Activated naive CD8-positive, alpha-beta T cell treated with anti-CD3 and anti-CD28 coated beads for 36 hours (primary cell): ENCODE results near the gene ANKH. TPM values are rescaled to one million over a fixed set of nuclear protein-coding genes. Genes with fewer than 3 reads are reported as not detected.

Experiments
- DNase-seq: peaks from one replicate; pipeline ENCODE4 v3.0.0; 2021
- H3K27ac Mint-ChIP-seq: one replicate; pipeline ENCODE4 v1.8.0; 2022; ENCODE audit warnings: mild to moderate bottlenecking, moderate library complexity, mixed read lengths
- H3K27me3 Mint-ChIP-seq: one replicate; pipeline ENCODE4 v1.8.0; 2022; ENCODE audit warnings: mild to moderate bottlenecking, mixed read lengths
- H3K36me3 Mint-ChIP-seq: one replicate; pipeline ENCODE4 v1.8.0; 2021; ENCODE audit warnings: mild to moderate bottlenecking, mixed read lengths
- H3K4me1 Mint-ChIP-seq: one replicate; pipeline ENCODE4 v1.8.0; 2021; ENCODE audit warnings: mixed read lengths
- H3K4me3 Mint-ChIP-seq: one replicate; pipeline ENCODE4 v1.8.0; 2022; ENCODE audit warnings: mild to moderate bottlenecking, moderate library complexity, mixed read lengths
- H3K9me3 Mint-ChIP-seq: one replicate; pipeline ENCODE4 v1.8.0; 2022; ENCODE audit warnings: mixed read lengths
- total RNA-seq, 2 experiments: library from RNA; stranded (reverse); gene quantifications; one replicate each; pipeline ENCODE4 v1.2.3, GENCODE V29; 2021

Gene ANKH
- total RNA-seq, 2 experiments from 2014 or later: 82.5 to 84.6 TPM

DNA sequence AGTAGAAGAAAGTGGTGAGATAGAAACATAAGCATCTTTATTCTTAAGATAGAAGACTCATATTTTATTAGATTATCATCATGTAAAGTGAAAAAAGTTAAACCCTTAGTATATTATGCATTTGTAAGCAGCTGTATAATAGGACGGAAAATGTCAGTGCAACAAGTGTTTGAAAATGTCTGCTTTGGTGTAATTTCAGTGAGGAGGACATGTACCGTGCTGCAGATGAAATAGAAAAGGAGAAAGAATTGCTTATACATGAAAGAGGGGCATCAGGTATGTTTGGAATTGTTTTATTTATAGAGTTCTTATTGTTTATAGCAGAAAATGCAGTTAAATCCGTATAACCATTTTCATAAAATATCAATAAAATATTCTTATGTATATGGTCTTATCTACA is 198.1 kb downstream of the ANKH start:
- Mint-ChIP-seq H3K27me3 (no peaks in the 10 kb centered on the region), H3K4me1 (peaks cover 86% of the 10 kb centered on the region), H3K4me3 (no peak overlapping the region), H3K36me3 (peaks cover 62% of the 10 kb centered on the region), H3K27ac (no peak overlapping the region), H3K9me3 (no peaks in the 10 kb centered on the region)
- DNase-seq: no peak

DNA sequence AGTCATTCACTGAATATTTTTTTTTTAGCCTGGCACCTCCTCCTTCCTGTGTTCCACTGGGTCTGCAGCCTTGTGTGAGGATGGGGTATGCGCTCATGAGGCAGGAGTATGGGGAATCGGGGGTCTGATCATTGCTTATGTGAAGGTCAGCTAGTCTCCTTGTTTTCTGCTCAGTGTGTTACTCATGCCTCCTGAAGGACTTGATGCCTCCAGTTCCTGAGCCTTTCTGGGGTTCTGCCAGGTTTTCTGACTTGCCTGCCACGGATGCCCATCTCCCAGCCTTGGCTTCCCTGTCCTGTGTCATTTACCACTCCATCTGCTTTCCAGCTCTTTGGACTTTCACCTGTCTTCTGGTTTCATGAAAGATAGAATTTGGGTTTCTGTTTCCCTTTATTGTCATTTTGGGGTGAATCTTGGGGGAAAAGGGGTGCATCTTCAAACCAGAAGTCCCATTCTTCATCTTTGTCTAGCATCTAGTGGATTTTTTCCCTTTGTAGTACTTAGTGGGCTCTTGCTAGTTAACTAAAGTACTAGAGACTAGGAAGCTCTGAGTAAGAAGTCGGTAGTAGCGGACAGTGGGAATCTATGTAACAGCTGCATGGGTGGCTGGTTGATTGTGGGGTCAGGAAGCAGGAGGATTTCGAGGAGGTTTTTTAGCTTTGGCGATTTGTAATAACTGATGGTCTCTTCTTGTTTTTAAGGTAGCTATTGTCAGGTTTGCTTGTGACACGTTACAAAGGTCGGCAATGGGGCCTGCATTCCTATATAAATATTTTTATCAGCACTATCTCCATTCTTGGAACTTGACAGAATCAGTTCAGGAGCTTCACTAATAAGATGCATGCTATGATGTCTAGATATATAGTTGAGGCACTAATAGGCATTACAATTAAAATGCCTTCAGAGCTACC is 198.8 kb downstream of the ANKH start:
- no peaks in the 10 kb centered on the region for H3K27me3 Mint-ChIP-seq
- no peaks in the 10 kb centered on the region for H3K9me3 Mint-ChIP-seq
- peaks cover 86% of the 10 kb centered on the region for H3K4me1 Mint-ChIP-seq
- no peak for DNase-seq
- peak overlapping the region; percentile 67 for H3K4me3 Mint-ChIP-seq
- peaks cover 63% of the 10 kb centered on the region for H3K36me3 Mint-ChIP-seq
- H3K27ac Mint-ChIP-seq: peak overlapping the region; percentile 93

DNA sequence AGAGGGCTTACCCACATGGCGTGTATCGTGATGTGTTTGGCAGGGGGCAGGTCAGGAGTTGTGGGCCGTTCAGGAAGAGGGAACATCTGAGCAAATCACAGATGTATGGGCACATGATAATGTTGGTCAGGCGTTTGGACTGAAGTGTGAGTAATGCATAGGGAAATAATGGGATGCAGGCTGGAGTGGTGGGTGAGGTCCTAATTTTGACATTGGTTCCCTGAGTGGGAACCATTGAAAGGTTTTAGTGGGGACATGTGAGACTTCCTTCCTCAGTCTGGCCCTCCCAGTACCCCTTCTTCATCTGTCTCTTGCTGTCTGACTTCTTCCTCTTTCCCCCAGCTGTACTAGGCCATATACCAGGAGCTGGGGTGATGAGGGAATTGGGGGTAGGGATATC is 199.5 kb downstream of the ANKH start:
- Mint-ChIP-seq H3K4me3 (peak overlapping the region; percentile 67), H3K27me3 (no peaks in the 10 kb centered on the region), H3K36me3 (peaks cover 68% of the 10 kb centered on the region), H3K27ac (peak overlapping the region; percentile 93), H3K4me1 (peaks cover 89% of the 10 kb centered on the region), H3K9me3 (no peaks in the 10 kb centered on the region)
- DNase-seq: no peak

DNA sequence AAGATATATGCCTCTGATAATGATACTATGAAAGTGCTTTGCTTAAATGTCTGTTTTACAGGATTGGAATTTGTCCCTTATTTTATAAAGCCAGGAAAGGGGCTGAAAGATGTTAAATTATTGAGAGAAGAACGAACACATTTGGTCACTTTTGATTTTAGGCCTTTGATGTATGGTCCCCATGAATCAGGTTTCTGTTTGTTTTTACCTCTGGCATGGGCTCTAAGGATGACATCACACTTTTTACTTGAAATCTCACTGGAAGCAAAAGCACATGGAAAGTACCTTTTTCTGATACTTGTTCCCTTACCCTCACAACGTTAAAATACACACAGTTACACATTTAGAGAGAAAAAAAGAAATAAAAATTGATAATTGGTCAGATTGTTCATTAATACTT is 200.2 kb downstream of the ANKH start:
- H3K9me3 Mint-ChIP-seq: no peaks in the 10 kb centered on the region
- H3K36me3 Mint-ChIP-seq: peaks cover 72% of the 10 kb centered on the region
- peak overlapping the region; percentile 67 for H3K4me3 Mint-ChIP-seq
- peaks cover 90% of the 10 kb centered on the region for H3K4me1 Mint-ChIP-seq
- no peaks in the 10 kb centered on the region for H3K27me3 Mint-ChIP-seq
- peak overlapping the region; percentile 93 for H3K27ac Mint-ChIP-seq
- DNase-seq: no peak

DNA sequence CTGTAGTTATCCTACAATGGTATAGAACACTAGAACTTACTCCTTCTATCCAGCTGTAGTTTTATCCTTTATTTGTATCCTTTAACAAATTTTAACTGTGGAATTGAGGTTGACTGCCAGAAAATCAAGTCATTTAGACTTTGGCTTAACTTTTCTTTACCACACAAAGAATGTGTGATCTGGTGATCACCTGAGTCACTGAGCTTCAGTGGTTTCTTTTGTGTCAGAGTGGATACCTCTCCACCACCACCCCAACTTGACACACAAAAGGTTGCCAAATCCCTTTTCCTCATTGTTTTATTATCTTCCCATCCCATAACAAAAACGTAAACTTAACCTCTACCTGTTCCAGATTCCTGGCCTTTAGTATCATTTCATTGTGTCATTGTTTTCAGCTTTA is 201.6 kb downstream of the ANKH start:
- H3K4me3 Mint-ChIP-seq: peak overlapping the region; percentile 30
- H3K36me3 Mint-ChIP-seq: peaks cover 70% of the 10 kb centered on the region

DNA sequence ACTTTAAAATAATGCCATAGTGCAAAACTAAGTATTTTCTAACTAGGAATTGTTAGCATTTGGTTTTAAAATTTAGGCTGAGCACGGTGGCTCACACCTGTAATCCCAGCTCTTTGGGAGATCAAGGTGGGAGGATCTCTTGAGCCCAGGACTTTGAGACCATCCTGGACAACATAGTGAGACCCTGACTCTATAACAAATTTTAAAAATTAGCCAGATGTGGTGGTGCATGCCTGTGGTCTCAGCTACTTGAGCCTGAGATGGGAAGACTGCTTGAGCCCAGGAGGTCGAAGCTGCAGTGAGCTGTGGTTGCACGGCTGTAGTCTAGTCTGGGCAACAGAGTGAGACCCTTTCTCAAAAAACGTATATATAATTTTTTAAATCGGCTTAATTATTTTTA is 202.2 kb downstream of the ANKH start:
- Mint-ChIP-seq H3K9me3 (no peaks in the 10 kb centered on the region), H3K4me1 (peaks cover 77% of the 10 kb centered on the region), H3K36me3 (peaks cover 66% of the 10 kb centered on the region), H3K27me3 (no peaks in the 10 kb centered on the region), H3K4me3 (no peak overlapping the region), H3K27ac (no peak overlapping the region)
- DNase-seq: no peak

More for the DNA sequence above, 201.6 kb downstream of the ANKH start:
- H3K4me1 Mint-ChIP-seq: peaks cover 81% of the 10 kb centered on the region
- no peaks in the 10 kb centered on the region for H3K9me3 Mint-ChIP-seq
- peak overlapping the region; percentile 63 for H3K27ac Mint-ChIP-seq
- DNase-seq: no peak
- no peaks in the 10 kb centered on the region for H3K27me3 Mint-ChIP-seq

DNA sequence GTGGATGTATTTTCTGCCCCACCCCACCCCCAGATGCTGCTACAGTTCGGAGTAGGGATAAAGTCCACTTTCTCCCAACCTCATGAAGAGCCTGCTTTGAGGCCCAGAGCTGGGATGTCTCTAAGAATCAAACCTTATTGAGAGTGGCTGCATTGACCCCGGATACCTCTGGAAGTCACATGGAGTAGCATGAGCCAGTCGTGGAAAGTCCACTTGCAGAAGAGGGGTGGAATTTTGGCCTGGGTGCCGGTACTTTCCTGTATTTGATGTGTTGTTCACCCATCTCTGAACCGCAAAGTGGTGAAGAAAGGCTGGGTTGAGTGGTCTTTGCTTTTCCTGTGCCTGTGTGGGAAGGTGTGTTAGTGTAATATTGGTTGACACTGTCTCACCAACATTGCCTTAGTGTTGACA is 203.4 kb downstream of the ANKH start:
- H3K27ac Mint-ChIP-seq: peak overlapping the region; percentile 94
- DNase-seq: peak; percentile 59
- no peaks in the 10 kb centered on the region for H3K27me3 Mint-ChIP-seq
- H3K4me1 Mint-ChIP-seq: peaks cover 71% of the 10 kb centered on the region
- H3K4me3 Mint-ChIP-seq: peak overlapping the region; percentile 96
- H3K36me3 Mint-ChIP-seq: peaks cover 62% of the 10 kb centered on the region
- no peaks in the 10 kb centered on the region for H3K9me3 Mint-ChIP-seq

DNA sequence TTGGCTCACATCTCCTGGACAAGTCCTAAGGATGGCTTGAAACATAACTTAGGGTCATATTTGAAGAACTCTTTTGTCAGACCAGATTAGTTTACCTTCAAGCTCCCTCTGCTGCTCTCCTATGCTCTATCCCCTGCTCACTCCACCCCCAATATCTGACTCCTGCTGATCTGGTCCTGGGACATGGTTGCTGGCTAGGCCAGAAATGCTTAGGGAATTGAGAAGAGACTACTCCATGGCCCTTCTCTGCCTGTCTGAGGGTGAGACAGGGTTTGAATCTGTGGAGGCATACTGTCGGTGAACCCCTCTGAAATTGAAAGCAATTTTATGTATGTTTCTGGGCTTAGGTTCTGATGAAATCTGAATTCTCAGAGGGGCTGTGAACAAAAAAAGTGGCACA is 203.8 kb downstream of the ANKH start:
- DNase-seq: no peak
- Mint-ChIP-seq H3K27ac (peak overlapping the region; percentile 94), H3K27me3 (no peaks in the 10 kb centered on the region), H3K4me1 (peaks cover 71% of the 10 kb centered on the region), H3K9me3 (no peaks in the 10 kb centered on the region), H3K4me3 (peak overlapping the region; percentile 96), H3K36me3 (peaks cover 65% of the 10 kb centered on the region)

DNA sequence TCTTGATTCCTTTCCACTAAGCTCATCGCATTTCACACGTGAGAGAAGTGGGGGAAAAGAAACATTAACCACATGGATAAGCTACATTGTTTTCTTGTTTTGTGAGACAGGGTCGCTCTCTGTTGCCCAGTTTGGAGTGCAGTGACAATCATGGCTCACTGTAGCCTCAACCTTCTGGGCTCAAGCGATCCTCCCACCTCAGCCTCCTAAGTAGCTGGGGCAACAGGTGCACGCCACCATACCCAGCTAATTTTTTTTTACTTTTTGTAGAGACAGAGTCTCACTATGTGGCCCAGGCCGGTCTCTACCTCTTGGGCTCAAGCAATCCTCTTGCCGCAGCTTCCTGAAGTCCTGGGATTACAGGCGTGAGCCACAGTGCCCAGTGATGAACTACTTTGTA is 204.3 kb downstream of the ANKH start:
- no peaks in the 10 kb centered on the region for H3K27me3 Mint-ChIP-seq
- H3K36me3 Mint-ChIP-seq: peaks cover 64% of the 10 kb centered on the region
- no peak for DNase-seq
- H3K4me3 Mint-ChIP-seq: peak overlapping the region; percentile 96
- peak overlapping the region; percentile 94 for H3K27ac Mint-ChIP-seq
- peaks cover 68% of the 10 kb centered on the region for H3K4me1 Mint-ChIP-seq
- no peaks in the 10 kb centered on the region for H3K9me3 Mint-ChIP-seq

DNA sequence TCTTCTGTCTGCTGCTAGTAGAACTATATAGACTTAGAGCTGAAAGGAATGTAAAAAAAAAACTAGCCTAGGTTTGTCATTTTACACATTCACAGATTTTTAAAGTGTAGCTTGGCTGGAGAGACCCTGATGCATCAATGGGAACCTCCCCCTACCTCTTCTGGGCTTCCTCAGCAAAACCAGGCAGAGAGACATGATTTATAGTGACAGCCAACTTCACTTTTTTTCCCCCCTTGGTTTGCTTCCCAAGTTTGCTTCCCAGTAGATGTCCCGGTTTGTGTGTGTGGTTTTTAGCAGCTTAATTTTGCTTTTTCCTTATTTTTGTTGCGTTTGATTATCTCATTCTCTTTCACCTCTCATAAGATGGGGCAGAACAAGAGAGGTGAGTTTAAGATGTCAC is 205.2 kb downstream of the ANKH start:
- no peaks in the 10 kb centered on the region for H3K27me3 Mint-ChIP-seq
- peak overlapping the region; percentile 96 for H3K4me3 Mint-ChIP-seq
- H3K4me1 Mint-ChIP-seq: peaks cover 65% of the 10 kb centered on the region
- peak overlapping the region; percentile 94 for H3K27ac Mint-ChIP-seq
- no peak for DNase-seq
- H3K36me3 Mint-ChIP-seq: peaks cover 63% of the 10 kb centered on the region
- H3K9me3 Mint-ChIP-seq: no peaks in the 10 kb centered on the region

DNA sequence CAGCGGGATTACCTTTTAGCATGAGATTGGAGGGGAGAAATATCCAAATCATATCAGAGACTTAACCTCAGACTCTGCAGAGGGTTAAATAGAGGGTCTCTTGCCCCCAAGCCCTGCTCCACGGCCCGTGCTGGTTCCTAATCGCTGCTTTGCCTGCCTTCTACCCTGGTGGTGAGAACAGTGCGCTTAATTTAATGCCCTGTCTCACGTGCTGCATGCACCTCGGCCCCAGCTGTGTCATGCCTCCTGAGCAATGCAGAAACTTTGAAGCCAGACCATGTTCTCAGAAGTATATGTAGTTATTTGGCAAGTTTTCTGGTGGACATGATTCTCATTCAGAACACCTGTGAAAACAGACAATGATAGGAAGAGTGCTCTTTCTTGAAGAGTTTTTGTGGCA is 205.6 kb downstream of the ANKH start:
- H3K9me3 Mint-ChIP-seq: peaks cover under 1% of the 10 kb centered on the region
- H3K27me3 Mint-ChIP-seq: no peaks in the 10 kb centered on the region
- peak overlapping the region; percentile 94 for H3K27ac Mint-ChIP-seq
- H3K4me3 Mint-ChIP-seq: peak overlapping the region; percentile 96
- H3K36me3 Mint-ChIP-seq: peaks cover 61% of the 10 kb centered on the region
- DNase-seq: peak; percentile 59
- H3K4me1 Mint-ChIP-seq: peaks cover 65% of the 10 kb centered on the region

DNA sequence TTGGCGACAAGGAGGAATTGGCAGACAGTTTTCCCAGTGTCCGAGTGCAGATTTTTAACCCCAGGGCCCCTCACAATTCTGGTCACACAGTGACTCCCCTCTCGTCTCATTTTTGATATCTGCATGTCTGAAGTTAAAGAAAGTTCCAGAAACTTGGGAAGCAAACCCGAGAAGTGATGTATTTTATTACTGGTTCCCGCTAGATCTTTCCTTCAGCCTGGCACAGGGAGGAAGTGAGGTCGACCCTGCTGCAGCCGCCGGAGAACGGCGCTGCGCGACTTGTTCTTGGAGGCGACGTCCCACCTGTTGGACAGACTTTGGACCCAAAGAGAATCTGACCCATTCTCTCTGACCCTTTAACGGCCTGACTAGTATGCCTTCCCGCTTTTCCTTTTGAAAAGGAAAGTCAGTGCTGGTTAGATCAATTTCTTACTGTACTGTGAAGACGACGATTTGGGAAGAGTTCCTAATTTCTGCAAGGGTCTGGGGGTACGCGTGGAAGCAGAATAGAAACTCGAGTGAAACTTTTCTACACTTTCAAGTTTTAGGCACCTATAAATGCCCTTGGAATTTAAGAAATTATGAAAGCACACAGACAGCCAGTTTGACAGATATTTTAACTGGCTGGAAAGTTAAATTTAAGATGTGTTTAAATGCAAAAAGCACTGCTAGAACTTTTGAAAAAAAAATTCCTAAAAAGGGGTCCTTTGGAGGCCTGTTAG is 206.3 kb downstream of the ANKH start:
- H3K27me3 Mint-ChIP-seq: no peaks in the 10 kb centered on the region
- H3K27ac Mint-ChIP-seq: peak overlapping the region; percentile 94
- peaks cover 65% of the 10 kb centered on the region for H3K36me3 Mint-ChIP-seq
- peaks cover 65% of the 10 kb centered on the region for H3K4me1 Mint-ChIP-seq
- DNase-seq: peak; percentile 33
- peak overlapping the region; percentile 96 for H3K4me3 Mint-ChIP-seq
- H3K9me3 Mint-ChIP-seq: peaks cover 4% of the 10 kb centered on the region

DNA sequence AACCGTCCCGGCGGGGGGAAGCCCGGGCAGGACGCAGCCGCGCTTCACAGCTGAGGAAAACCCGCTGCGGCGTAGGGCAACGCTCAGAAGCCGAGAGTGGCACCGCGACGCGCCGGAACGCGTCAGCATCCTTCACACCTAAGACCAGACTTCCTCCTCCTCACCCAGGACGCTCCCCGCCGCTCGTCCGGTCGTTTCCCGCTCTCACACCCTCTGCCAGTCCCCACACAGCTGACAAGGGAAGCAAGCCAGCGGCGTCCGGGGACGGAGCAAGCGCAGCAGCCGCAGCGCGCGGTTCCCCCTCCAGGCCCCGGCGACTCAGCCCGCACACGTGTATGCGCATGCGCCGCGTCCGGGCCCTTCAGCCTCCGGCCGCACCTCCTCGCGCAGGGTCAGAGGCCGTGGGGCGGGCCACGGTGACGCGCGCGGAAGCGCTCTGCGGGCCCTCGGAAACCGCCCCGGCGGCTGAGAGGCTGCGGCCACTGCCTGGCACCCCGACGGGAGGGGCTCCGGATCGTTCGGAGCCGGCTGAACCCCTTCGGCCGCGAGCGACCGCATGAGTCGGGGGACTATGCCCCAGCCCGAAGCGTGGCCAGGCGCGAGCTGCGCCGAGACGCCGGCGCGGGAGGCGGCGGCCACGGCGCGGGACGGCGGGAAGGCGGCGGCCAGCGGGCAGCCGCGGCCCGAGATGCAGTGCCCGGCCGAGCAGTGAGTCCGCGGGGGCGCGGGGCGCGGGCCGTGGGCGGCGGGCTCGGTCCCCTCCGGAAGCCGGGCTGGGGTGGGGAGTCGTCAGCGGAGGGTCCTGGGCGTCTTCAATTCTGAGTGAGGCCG is 207.1 kb downstream of the ANKH start, which contains the start of gene OTULIN:
OTULIN (plus strand) TSS at position 449 of the 831 bp plus-strand sequence; CDS start at position 557, 108 bp downstream.
- peak within 1 kb of the TSS; percentile 96 for H3K4me3 Mint-ChIP-seq
- peak; percentile 90 for DNase-seq
- H3K4me1 Mint-ChIP-seq: peaks cover 66% of the 10 kb centered on the region
- no peaks in the 10 kb centered on the region for H3K27me3 Mint-ChIP-seq
- H3K27ac Mint-ChIP-seq: peak within 1 kb of the TSS; percentile 95
- peaks cover 6% of the 10 kb centered on the region for H3K9me3 Mint-ChIP-seq
- peaks cover 69% of the 10 kb centered on the region for H3K36me3 Mint-ChIP-seq

DNA sequence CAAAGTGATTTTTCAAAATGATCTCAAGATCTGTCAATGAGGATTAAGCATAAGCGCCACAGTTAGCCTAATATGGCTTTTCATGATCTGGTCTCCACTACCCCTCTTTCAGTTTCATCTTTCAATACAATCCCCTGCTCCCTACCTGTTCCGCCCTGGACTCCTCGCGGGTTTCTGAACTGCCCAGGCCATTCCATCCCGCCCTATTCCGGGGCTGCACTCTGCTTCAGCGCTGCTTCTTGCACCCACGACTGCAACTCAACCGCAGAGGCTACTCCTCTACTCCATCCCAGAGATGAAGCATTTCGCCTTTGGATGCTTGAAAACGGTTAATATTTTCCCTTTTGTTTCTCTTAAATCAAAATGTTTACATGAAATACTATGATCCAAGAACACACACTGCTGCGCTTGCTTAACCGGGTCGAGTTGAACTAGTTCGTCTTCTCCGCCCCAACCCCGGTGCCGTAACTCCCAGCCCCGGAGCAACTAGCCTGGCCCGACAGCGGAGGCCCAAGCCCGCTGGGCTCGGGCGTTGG is 207.8 kb downstream of the ANKH start:
- peaks cover 6% of the 10 kb centered on the region for H3K9me3 Mint-ChIP-seq
- DNase-seq: peak; percentile 29
- peaks cover 61% of the 10 kb centered on the region for H3K4me1 Mint-ChIP-seq
- H3K27me3 Mint-ChIP-seq: no peaks in the 10 kb centered on the region
- peaks cover 69% of the 10 kb centered on the region for H3K36me3 Mint-ChIP-seq
- peak overlapping the region; percentile 95 for H3K27ac Mint-ChIP-seq
- H3K4me3 Mint-ChIP-seq: peak overlapping the region; percentile 95
